Common myeloid progenitor, CD34-positive (primary cell): ENCODE data around the gene CD83.

ENCODE experiments used
- CTCF ChIA-PET: fragments of 350-600 bp; sonication (Branson Sonifier 250); formaldehyde crosslinking; loops from one replicate; lab custom pipeline; 2021; ENCODE audit warnings: antibody characterized with exemption; lab: Charles Lee
- POLR2A ChIA-PET: fragments of 350-600 bp; sonication (Branson Sonifier 250); formaldehyde crosslinking; loops from one replicate; lab custom pipeline; 2021; ENCODE audit warnings: antibody characterized with exemption; lab: Charles Lee
- DNase-seq, 3 donors: peaks; one replicate each; pipeline versions ENCODE4 v3.0.0 to v3.0.0-alpha.2; 2013
- H3K27ac ChIP-seq, 2 experiments: 1 replicate in 1 of 2; 2 replicates in 1 of 2; pipeline ENCODE4 v1.7.0; 2013; ENCODE audit warnings: inconsistent platforms in 2 of 2, low read length in 2 of 2, mild to moderate bottlenecking in 2 of 2, low read depth in 1 of 2, moderate library complexity in 1 of 2; ENCODE audit not compliant: severe bottlenecking in 2 of 2, insufficient read depth in 1 of 2, poor library complexity in 1 of 2
- H3K27me3 ChIP-seq, 5 experiments: replicated peaks in 2 of 5; 1 replicate in 3 of 5; 2 replicates in 2 of 5; pipeline versions ENCODE4 v1.6.1 to v1.7.0; 2013; ENCODE audit warnings: low read length in 4 of 5, mild to moderate bottlenecking in 2 of 5, moderate library complexity in 2 of 5, inconsistent platforms in 1 of 5; ENCODE audit not compliant: insufficient read depth in 5 of 5, control insufficient read depth in 4 of 5
- H3K36me3 ChIP-seq, 4 experiments: 1 replicate in 2 of 4; 2 replicates in 2 of 4; pipeline versions ENCODE4 v1.6.1 to v1.7.0; 2013; ENCODE audit warnings: low read length in 3 of 4, control low read depth in 1 of 4, mild to moderate bottlenecking in 1 of 4; ENCODE audit not compliant: control insufficient read depth in 4 of 4, insufficient read depth in 4 of 4
- H3K4me1 ChIP-seq, 4 experiments: 1 replicate in 3 of 4; 2 replicates in 1 of 4; pipeline versions ENCODE4 v1.6.1 to v1.7.1; 2013; ENCODE audit warnings: low read length in 3 of 4, mild to moderate bottlenecking in 3 of 4, control low read depth in 1 of 4, inconsistent platforms in 1 of 4, moderate library complexity in 1 of 4; ENCODE audit not compliant: control insufficient read depth in 4 of 4, insufficient read depth in 4 of 4; ENCODE audit errors: control extremely low read depth in 1 of 4
- H3K4me3 ChIP-seq, 7 experiments: 1 replicate in 4 of 7; 2 replicates in 3 of 7; pipeline versions ENCODE4 v1.5.1 to v1.7.0; 2013; ENCODE audit warnings: mild to moderate bottlenecking in 7 of 7, low read length in 6 of 7, moderate library complexity in 6 of 7, inconsistent platforms in 2 of 7, low read depth in 2 of 7, control low read depth in 1 of 7; ENCODE audit not compliant: insufficient read depth in 4 of 7, control insufficient read depth in 1 of 7; ENCODE audit errors: extremely low read depth in 1 of 7
- H3K9me3 ChIP-seq, 5 experiments: 1 replicate in 4 of 5; 2 replicates in 1 of 5; pipeline versions ENCODE4 v1.6.1 to v1.7.1; 2013; ENCODE audit warnings: low read length in 4 of 5, mild to moderate bottlenecking in 2 of 5, inconsistent platforms in 1 of 5, low read depth in 1 of 5, moderate library complexity in 1 of 5; ENCODE audit not compliant: control insufficient read depth in 4 of 5, insufficient read depth in 2 of 5; ENCODE audit errors: control extremely low read depth in 1 of 5
- WGBS: methylation state at CpG from one replicate; pipeline ENCODE4 v1.1.5; 2013; ENCODE audit not compliant: insufficient coverage; 5-methylcytosine and 5-hydroxymethylcytosine counted together

The CD83 gene

GRCh38 chr6:14180609-14181008, 63.0 kb downstream of the CD83 start:
- WGBS: 100% methylated on average over 1 of the region's 2 CpGs
- no peaks in the 10 kb centered on the region for H3K9me3 ChIP-seq
- no peak overlapping the region for H3K27ac ChIP-seq

GRCh38 chr6:14182916-14183315, 65.3 kb downstream of the CD83 start:
- Histone ChIP-seq H3K4me1 (peaks cover 0 to 5% (median 0%) of the 10 kb centered on the region in 4 experiments), H3K36me3 (no peaks in the 10 kb centered on the region), H3K4me3 (no peak overlapping the region), H3K27me3 (no peaks in the 10 kb centered on the region), H3K27ac (no peak overlapping the region), H3K9me3 (no peaks in the 10 kb centered on the region)
- DNase-seq: no peak
- WGBS: 83% methylated on average over 1 of the region's 1 CpG
- ChIA-PET POLR2A (interaction anchor here (0.6 kb wide), 1 partner anchor 851 kb away, joined by 4 read pairs; no protein-coding TSS in a partner anchor), CTCF (no interaction called here)

More at GRCh38 chr6:14180609-14181008, 63.0 kb downstream of the CD83 start:
- H3K4me1 ChIP-seq: peaks cover 0 to 5% (median 0%) of the 10 kb centered on the region in 4 experiments
- H3K27me3 ChIP-seq: no peaks in the 10 kb centered on the region
- H3K36me3 ChIP-seq: no peaks in the 10 kb centered on the region
- CTCF ChIA-PET: no interaction called here
- no peak for DNase-seq
- no peak overlapping the region for H3K4me3 ChIP-seq
- POLR2A ChIA-PET: interaction anchor here (0.6 kb wide), 1 partner anchor 1193 kb away, joined by 3 read pairs; no protein-coding TSS in a partner anchor
